ENCODE measurements around the gene BICDL1. TPM values are rescaled to one million over a fixed set of nuclear protein-coding genes. Genes with fewer than 3 reads are reported as not detected.

The BICDL1 gene
- total and polyA plus RNA-seq, 10 of the 15 experiments (the other 5 are each of a cell fraction or from before 2014, with no cell fraction given): 0.72 to 12.3 (median 4.2) TPM

- TF ChIP-seq PRDM15 (CRISPR knock-in tag; IDR thresholded peaks at IDR 0.05) (no peak), PKNOX1 (IDR thresholded peaks at IDR 0.05) (no peak), IKZF1 (conservative IDR thresholded peaks at IDR 0.05) (no peak), POLR2AphosphoS5 (IDR thresholded peaks at IDR 0.05; ENCODE audit: low read length) (no peak), RFX5 (IDR thresholded peaks at IDR 0.05; ENCODE audit: low read depth, low read length) (no peak), STAT3 (IDR thresholded peaks at IDR 0.05; ENCODE audit: low read depth, low read length) (no peak), E2F4 (IDR thresholded peaks at IDR 0.05; ENCODE audit: low read depth, low read length) (no peak), SMARCA5 (IDR thresholded peaks at IDR 0.05) (no peak), USF1 (IDR thresholded peaks at IDR 0.05; ENCODE audit: borderline replicate concordance, extremely low read length, insufficient read depth, low read depth, low read length) (no peak), MEF2A (IDR thresholded peaks at IDR 0.05; ENCODE audit: insufficient read depth, low read depth, low read length) (no peak)
Measured at GRCh38 chr12:119946213-119946612, 42.8 kb upstream of the BICDL1 start (continued).
